ENCODE measurements around the gene ANKRD29.
"Not testable (repeated sequence)": the region's sequence is repeated elsewhere in the genome, so short reads cannot be mapped to it uniquely, and the experiment has no call there.

ANKRD29 gene

DNA sequence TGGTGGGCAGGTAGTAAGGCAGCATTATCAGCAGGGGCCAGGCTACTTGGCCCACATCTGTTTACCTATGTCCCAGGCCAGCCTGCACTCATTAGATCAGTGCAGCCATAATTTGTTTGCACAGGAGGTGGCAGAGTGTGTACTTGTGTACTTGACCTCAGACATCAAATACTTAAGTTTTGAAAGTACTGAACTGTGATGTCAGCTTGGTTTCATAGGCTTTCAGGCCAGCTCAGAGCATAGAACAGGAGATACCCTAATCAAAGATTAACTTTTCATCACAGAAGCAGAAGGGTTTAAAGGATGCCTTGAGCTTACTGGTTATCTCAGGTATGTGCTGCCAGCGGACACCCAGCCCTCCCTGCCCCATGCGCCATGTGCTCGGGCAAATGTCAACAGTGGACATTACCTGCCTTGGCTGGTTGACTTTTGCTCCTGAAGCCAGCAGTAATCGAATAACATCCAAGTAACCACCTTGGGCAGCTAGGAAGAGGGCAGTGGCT, 33.2 kb downstream of the ANKRD29 start:
- intact Hi-C loops (cut with micrococcal nuclease): no loop called here
- H3K4me3 Mint-ChIP-seq: no peak overlapping the region
- H3K27ac Mint-ChIP-seq: no peak overlapping the region
- H3K4me1 Mint-ChIP-seq (ENCODE audit: low read depth): peaks cover under 1% of the 10 kb centered on the region
- H3K27me3 Mint-ChIP-seq: peaks cover 5% of the 10 kb centered on the region
- no peaks in the 10 kb centered on the region for H3K9me3 Mint-ChIP-seq
- no peaks in the 10 kb centered on the region for H3K36me3 Mint-ChIP-seq (ENCODE audit: low read depth)

DNA sequence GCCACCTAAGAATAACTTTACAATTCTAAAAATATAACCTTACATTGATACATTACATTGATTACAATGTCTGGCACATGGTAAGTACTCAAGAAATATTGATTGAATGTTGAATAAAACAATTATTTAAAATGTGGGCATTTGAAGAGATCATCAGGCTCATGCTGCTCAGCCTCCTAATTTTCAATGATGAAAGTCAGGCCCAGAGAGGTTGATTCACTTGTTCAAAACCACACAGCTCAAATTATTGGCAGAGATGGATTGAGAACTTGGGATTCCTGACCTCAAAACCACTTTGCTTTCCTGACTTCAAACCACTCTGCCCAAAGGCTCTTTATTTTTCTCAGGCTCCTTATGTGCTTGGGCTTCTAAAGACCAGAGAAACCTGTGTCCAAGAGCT, 34.7 kb downstream of the ANKRD29 start:
- peaks cover 7% of the 10 kb centered on the region for H3K27me3 Mint-ChIP-seq
- no peaks in the 10 kb centered on the region for H3K4me1 Mint-ChIP-seq (ENCODE audit: low read depth)
- intact Hi-C loops (cut with micrococcal nuclease): no loop called here
- no peak overlapping the region for H3K27ac Mint-ChIP-seq
- H3K36me3 Mint-ChIP-seq (ENCODE audit: low read depth): no peaks in the 10 kb centered on the region
- H3K4me3 Mint-ChIP-seq: no peak overlapping the region
- no peaks in the 10 kb centered on the region for H3K9me3 Mint-ChIP-seq

GRCh38 chr18:23627321-23627720, 35.4 kb downstream of the ANKRD29 start:
- Mint-ChIP-seq H3K4me3 (no peak overlapping the region), H3K27ac (no peak overlapping the region), H3K27me3 (peaks cover 7% of the 10 kb centered on the region), H3K36me3 (ENCODE audit: low read depth) (no peaks in the 10 kb centered on the region), H3K9me3 (no peaks in the 10 kb centered on the region), H3K4me1 (ENCODE audit: low read depth) (no peaks in the 10 kb centered on the region)
- intact Hi-C loops (cut with micrococcal nuclease): no loop called here

DNA sequence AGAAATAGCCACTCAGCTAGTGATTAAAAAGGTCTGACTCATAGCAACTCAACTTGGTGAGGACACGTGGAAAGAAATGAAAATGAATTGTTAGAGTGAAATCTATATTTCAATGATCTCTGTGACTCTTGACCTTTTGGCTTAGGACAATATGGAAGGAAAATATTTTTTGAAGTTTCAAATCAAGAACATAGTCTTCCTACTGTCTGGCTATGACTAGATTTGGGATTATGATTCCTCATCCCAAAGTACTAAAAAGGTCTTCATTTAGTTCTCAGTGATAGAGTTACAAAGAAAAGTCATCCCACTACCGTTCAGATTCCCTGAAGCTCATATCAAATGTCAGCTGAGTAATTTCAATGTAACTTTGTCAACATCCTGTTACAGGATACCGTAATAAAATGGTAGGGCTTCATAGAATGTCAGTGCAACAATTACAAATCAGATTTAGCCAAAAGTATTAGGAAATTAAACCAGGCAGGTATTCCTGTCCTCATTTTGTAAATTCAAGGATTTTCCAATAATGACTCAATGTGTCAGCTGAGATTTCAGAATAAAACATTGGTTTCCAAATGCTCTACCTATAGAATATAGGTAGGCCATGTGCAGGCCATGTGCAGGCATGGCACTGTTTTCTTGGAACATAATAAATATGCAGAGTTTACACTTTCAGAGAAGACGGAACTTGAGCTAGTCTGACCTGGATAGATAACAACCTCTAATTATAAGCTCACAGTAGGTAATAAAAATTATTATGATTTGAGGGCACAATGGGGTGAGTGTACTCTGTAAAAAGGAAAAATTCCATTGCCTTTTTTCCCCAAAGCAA, 36.0 kb downstream of the ANKRD29 start:
- Mint-ChIP-seq H3K27me3 (peaks cover 12% of the 10 kb centered on the region), H3K4me3 (no peak overlapping the region), H3K9me3 (no peaks in the 10 kb centered on the region), H3K36me3 (ENCODE audit: low read depth) (no peaks in the 10 kb centered on the region), H3K4me1 (ENCODE audit: low read depth) (peaks cover 6% of the 10 kb centered on the region), H3K27ac (no peak overlapping the region)
- intact Hi-C loops (cut with micrococcal nuclease): no loop called here

DNA sequence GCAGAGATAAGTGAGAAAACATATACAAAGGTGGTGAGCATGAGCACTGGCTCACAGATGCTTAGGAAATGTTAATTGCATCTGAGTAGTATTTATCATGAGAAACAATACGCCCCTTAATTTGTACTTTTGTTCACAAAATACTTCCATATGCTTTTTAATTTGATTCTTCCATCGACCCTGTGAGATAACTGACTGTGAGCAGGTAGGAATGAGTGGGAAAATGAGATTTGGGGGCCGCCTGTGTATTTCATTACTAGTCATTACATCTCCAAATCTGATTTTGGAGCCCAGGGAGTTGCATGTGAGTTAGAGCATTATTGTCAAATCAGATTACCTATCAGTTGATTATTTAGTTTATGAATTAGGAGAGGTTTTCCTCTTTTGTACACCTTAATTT, 39.7 kb downstream of the ANKRD29 start:
- intact Hi-C loops (cut with micrococcal nuclease): loop anchor here (2.0 to 5.0 kb wide), 2 partner anchors 296 to 494 kb away; no protein-coding TSS in a partner anchor
- Mint-ChIP-seq H3K27me3 (peaks cover 35% of the 10 kb centered on the region), H3K27ac (no peak overlapping the region), H3K4me3 (no peak overlapping the region), H3K9me3 (no peaks in the 10 kb centered on the region), H3K4me1 (ENCODE audit: low read depth) (peaks cover 19% of the 10 kb centered on the region), H3K36me3 (ENCODE audit: low read depth) (no peaks in the 10 kb centered on the region)

DNA sequence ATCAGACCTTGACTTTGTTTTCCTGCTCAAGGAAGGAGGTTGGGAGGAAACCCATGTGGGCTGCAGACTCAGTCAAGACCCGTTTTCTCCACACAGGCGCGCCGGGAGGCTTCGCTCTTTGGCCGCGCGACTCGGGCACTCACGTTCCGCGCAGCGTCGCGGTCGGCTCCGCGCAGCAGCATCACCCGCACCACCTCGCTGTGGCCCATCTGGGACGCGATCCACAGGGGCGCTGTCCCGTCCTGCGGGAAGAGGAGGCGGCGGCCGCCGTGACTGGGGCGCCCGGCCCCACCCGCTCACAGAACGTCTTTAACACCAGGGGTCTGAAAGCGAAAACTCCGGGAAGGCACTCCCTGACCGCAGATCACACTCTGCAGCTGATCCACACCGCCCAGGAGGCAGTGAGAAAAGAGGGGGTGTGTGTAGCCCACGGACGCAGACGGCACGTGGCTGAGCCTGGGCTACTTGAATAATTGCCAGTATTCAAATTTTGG, 43.3 kb downstream of the ANKRD29 start:
- intact Hi-C loops (cut with micrococcal nuclease): no loop called here
- peak overlapping the region; percentile 69 for H3K4me3 Mint-ChIP-seq
- peaks cover 19% of the 10 kb centered on the region for H3K4me1 Mint-ChIP-seq (ENCODE audit: low read depth)
- H3K9me3 Mint-ChIP-seq: no peaks in the 10 kb centered on the region
- H3K27me3 Mint-ChIP-seq: peaks cover 35% of the 10 kb centered on the region
- peak overlapping the region; percentile 30 for H3K27ac Mint-ChIP-seq
- no peaks in the 10 kb centered on the region for H3K36me3 Mint-ChIP-seq (ENCODE audit: low read depth)

DNA sequence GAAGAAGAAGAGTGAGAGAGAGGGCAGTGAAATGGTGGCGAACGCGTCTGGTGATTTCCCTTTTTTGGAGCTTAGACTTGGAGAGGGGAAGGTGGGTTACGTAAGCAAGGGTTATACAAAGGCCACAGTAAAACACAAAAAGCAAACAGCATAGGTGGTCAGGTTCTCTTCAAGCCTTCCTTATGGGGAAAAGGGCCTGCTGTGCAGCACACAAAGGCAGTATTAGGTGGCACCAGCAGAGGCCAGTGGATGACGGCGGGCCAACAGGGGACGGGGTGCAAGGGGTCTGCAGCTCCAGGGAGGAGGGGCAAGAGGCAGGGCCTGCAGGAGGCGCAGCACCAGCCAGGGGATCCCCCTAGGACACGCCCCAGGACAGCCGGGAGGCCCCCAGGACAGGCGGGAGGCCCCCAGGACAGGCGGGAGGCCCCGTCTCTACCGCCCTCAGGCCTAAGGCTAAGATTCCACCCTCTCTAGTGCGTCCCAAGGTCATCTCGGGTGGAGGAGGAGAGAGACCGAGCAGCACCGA, 43.8 kb downstream of the ANKRD29 start:
- Mint-ChIP-seq H3K27ac (peak overlapping the region; percentile 30), H3K36me3 (ENCODE audit: low read depth) (no peaks in the 10 kb centered on the region), H3K9me3 (no peaks in the 10 kb centered on the region), H3K4me1 (ENCODE audit: low read depth) (peaks cover 19% of the 10 kb centered on the region), H3K4me3 (peak overlapping the region; percentile 69), H3K27me3 (peaks cover 35% of the 10 kb centered on the region)
- intact Hi-C loops (cut with micrococcal nuclease): no loop called here

- H3K9me3 Mint-ChIP-seq: no peaks in the 10 kb centered on the region
- H3K4me1 Mint-ChIP-seq (ENCODE audit: low read depth): peaks cover 22% of the 10 kb centered on the region
- H3K4me3 Mint-ChIP-seq: no peak overlapping the region
- H3K27ac Mint-ChIP-seq: no peak overlapping the region
- H3K27me3 Mint-ChIP-seq: peaks cover 34% of the 10 kb centered on the region
- H3K36me3 Mint-ChIP-seq (ENCODE audit: low read depth): no peaks in the 10 kb centered on the region
- intact Hi-C loops (cut with micrococcal nuclease): no loop called here
Measured at GRCh38 chr18:23617412-23618014, 45.2 kb downstream of the ANKRD29 start.

DNA sequence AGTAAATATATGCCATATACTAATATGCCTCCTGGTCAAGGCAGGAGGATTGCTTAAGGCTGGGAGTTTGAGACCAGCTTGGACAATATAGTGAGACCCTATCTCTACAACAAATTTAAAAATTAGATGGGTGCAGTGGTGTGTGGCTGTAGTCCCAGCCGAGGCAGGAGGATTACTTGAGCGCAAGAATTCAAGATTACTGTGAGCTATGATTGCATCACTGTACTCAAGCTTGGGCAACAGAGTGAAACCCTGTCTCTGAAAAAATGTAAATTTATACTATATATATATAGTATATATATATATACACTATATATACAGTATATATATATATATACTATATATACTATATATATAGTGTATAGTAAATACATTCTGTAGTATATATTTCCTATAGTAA, 46.5 kb downstream of the ANKRD29 start:
- peaks cover 28% of the 10 kb centered on the region for H3K27me3 Mint-ChIP-seq
- peaks cover 20% of the 10 kb centered on the region for H3K4me1 Mint-ChIP-seq (ENCODE audit: low read depth)
- H3K36me3 Mint-ChIP-seq (ENCODE audit: low read depth): no peaks in the 10 kb centered on the region
- intact Hi-C loops (cut with micrococcal nuclease): no loop called here
- H3K27ac Mint-ChIP-seq: no peak overlapping the region
- no peaks in the 10 kb centered on the region for H3K9me3 Mint-ChIP-seq
- no peak overlapping the region for H3K4me3 Mint-ChIP-seq

- intact Hi-C loops (cut with micrococcal nuclease): no loop called here
- H3K36me3 Mint-ChIP-seq (ENCODE audit: low read depth): no peaks in the 10 kb centered on the region
- no peak overlapping the region for H3K27ac Mint-ChIP-seq
- peaks cover 14% of the 10 kb centered on the region for H3K27me3 Mint-ChIP-seq
- H3K4me3 Mint-ChIP-seq: no peak overlapping the region
- peaks cover 20% of the 10 kb centered on the region for H3K4me1 Mint-ChIP-seq (ENCODE audit: low read depth)
- no peaks in the 10 kb centered on the region for H3K9me3 Mint-ChIP-seq
Measured at GRCh38 chr18:23614891-23615290, 47.8 kb downstream of the ANKRD29 start.

DNA sequence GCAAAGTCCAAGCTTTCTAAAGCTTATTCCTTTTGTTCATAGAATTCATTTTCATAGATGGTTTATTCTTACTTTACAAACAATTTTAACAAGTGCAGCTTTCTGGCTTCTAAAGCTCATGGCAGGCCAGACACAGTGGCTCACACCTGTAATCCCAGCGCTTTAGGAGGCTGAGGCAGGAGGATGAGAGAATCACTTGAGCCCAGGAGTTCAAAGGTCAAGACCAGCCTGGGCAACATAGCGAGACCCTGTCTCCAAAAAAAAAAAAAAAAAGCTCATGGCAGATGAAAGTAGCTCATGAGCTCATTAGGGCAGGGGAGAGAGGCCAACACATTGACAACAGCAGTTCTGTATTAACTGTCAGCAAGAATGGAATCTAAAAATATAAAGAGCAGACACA, 48.3 kb downstream of the ANKRD29 start:
- no peak overlapping the region for H3K27ac Mint-ChIP-seq

DNA sequence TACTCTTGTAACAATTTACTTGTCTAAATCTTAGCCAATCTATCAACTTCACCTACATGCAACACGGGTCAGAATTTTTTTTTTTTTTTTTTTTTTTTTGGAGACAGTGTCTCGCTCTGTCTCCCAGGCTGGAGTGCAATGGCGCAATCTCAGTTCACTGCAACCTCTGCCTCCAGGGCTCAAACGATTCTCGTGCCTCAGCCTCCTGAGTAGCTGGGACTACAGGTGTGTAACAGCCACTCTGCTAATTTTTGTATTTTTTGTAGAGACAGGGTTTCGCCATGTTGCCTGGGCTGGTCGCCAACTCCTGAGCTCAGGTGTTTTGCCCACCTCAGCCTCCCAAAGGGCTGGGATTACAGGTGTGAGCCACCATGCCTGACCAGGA, 49.6 kb downstream of the ANKRD29 start:
- intact Hi-C loops (cut with micrococcal nuclease); H3K27me3 Mint-ChIP-seq; H3K9me3 Mint-ChIP-seq; H3K27ac Mint-ChIP-seq; H3K36me3 Mint-ChIP-seq (ENCODE audit: low read depth); H3K4me3 Mint-ChIP-seq: not testable (repeated sequence)
- H3K4me1 Mint-ChIP-seq (ENCODE audit: low read depth): peaks cover 16% of the 10 kb centered on the region

More for the DNA sequence above, 48.3 kb downstream of the ANKRD29 start:
- Mint-ChIP-seq H3K4me3 (no peak overlapping the region), H3K27me3 (peaks cover 10% of the 10 kb centered on the region), H3K36me3 (ENCODE audit: low read depth) (no peaks in the 10 kb centered on the region), H3K4me1 (ENCODE audit: low read depth) (peaks cover 20% of the 10 kb centered on the region), H3K9me3 (no peaks in the 10 kb centered on the region)
- intact Hi-C loops (cut with micrococcal nuclease): no loop called here

GRCh38 chr18:23612434-23613090, 50.1 kb downstream of the ANKRD29 start:
- peaks cover 2% of the 10 kb centered on the region for H3K27me3 Mint-ChIP-seq
- no peaks in the 10 kb centered on the region for H3K9me3 Mint-ChIP-seq
- H3K36me3 Mint-ChIP-seq (ENCODE audit: low read depth): no peaks in the 10 kb centered on the region
- no peak overlapping the region for H3K4me3 Mint-ChIP-seq
- intact Hi-C loops (cut with micrococcal nuclease): no loop called here
- H3K27ac Mint-ChIP-seq: peak overlapping the region; percentile 46
- peaks cover 16% of the 10 kb centered on the region for H3K4me1 Mint-ChIP-seq (ENCODE audit: low read depth)

Data from dendritic cell treated with granulocyte-macrophage colony-stimulating factor and Interleukin-4, amounts not matched to agents 40 ng/mL and 50 ng/mL, for 4 days (primary cell).